HG03442 (cell line): ENCODE data around the gene CAPN10.

Experiments
- ATAC-seq: cut with Tn5 transposase; IDR thresholded peaks from one replicate; pipeline ENCODE4 v1.9.1; 2021; ENCODE audit warnings: mild to moderate bottlenecking, moderate library complexity; ENCODE audit not compliant: unreplicated experiment

The CAPN10 gene

GRCh38 chr2:240620859-240621258 is 34.3 kb downstream of the CAPN10 start:
- ATAC-seq, result no peak

DNA sequence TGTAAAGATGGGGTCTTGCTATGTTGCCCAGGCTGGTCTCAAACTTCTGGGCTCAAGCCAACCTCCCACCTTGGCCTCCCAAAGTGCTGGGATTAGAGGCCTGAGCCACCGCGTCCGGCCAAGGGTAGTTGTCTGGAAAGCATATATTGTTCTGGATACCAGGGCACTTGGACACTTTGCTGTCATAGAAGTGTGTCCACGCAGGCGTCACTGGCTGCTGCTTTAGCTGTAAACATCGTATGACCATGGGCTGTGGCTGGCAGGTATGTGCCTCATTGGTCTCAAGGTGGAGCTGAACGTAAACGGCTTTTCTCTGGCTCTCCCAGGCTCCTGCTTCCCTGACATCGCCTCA is 35.5 kb downstream of the CAPN10 start:
- ATAC-seq, result no peak

GRCh38 chr2:240622531-240623235 is 36.1 kb downstream of the CAPN10 start:
- ATAC-seq, result no peak

DNA sequence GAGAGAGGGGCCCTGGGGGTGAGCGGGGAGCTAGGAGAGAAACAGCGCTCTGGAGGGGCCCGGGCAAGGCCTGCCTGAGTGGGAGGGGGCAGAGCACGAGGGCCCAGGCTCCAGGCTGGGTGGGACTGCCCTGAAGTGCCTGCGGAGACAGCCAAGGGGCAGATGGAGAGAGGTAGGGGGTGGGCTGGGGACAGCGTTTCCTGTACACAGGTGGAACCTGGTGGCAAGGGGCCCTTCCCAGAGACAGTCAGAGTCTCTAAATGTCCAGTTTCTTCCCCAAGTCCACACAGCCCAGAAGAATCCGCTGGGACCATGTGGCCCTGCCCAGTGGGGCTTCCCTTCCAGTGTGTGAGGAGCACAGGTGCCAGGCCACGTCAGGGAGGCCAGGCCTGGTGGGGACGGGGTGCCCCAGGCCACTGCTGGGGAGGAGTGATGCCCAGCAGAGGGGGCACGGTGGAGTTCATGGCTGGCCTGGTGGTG is 37.0 kb downstream of the CAPN10 start:
- ATAC-seq, result no peak

DNA sequence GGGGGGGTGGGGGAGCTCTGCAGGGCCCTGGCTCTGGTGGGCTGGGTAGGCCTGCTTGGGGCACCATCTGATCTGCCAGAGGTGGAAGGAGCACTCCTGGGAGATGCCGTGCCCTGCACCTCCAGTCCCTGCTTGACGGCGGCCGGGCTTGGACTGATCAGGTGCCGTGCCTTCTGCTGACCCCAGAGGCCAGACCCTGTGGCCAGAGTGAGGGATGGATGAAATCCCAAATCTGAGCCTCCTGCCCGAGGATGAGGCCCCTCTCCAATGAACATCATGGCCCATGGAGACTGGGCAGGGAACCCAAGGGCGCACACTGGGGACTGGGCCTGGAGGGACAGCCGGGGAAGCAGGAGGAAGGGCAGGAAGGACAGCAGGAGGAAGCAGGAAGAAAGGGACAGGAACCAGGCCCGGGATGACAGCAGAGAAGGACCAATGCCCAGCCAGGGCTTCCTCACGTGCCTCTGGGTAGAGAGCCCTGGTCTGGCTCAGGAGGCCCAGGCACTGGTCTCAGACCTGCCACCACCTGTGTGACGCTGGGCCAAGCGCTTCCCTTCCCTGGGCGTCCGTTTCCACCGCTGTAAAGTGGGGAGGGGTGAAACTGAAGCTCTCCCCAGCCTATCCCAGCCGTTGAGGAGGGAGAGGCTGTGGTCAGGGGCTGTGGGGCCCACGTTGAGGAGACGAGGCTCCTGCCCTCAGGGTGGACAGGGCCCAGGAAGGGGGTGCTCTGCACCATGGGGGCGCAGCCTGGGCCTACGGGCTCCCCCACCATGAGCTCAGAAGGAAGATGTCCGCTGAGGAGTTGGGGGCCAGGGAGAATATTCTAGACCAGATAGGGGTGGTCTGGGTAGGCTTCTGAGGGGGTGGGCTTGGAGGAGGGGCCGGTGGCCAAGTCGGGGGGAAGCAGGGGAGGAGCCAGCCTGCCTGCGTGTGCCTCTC is 37.7 kb downstream of the CAPN10 start:
- ATAC-seq, result no peak

DNA sequence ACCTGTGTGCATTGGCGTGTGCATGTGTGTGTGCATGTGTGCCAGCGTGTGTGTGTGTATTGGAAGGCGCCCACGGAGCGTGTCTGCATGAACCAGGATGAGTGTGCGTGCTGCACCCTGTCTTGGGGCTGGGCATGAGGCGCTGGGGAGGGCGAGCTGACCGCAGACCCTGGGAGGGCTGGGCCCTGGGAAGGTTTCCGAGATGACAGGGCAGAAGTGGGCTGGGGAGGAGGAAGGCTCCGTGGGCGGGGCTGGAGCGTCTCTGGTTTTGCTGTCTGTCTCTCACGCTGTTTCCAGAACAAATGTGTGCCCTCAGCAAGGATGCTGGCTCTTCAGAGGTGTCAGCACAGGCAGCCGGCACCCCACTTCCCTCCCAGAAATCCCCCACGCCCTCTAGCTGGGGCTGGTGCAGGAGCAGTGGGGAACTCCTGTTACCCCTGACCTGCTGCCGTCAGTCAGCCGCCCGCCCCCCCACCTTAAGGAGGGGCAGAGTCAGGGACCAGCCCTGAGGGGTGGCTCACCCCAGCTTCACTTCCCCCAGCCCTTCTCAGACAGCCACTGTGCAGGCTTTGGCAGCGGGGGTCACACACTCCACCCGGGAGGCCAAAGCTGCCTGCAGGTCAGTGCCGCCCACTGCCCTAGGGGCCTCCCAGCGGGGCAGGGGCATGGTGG is 38.6 kb downstream of the CAPN10 start, which contains the start of gene GPR35:
Gene GPR35 (plus strand): TSS at position 531 of the 672 bp plus-strand sequence. CDS start 4,473 bp downstream, outside the sequence.
- no peak for ATAC-seq

DNA sequence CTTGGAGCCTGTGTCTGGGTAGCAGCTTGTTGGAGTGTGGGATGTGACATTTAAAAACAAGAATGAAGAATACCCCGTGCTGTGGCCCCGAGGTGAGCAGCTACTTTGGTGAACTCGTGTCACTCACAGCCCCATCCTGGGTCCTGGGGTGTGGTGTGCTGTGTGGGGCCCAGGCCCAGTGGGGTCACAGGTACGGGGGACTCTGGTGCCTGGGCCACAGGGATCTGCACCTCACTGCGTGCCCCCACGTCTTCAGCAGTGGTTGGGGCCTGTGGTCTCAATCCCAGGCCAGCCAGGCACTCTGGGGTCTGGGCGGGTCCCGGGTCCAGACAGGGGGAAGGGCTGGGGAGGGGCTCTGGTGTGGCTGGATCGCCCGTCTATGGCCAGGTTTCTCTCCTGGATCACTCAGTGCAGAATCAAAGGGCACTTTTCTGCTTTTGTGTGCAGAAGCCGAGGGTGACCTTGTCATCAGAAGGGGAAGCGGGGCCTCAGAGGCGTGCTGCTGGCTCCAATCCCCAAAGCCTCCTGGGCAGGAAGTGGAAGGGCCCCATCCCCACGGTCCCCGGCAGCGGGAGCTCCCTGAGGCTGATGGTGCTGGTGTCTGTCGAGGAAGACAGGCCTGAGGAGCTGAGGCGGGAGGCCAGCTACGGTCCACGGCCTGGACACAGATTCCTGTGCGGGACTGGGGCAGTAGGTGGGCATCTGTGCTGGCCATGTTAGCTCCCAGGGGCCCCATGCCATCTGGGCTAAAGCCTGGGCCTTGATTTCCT is 40.2 kb downstream of the CAPN10 start:
- ATAC-seq, result no peak

DNA sequence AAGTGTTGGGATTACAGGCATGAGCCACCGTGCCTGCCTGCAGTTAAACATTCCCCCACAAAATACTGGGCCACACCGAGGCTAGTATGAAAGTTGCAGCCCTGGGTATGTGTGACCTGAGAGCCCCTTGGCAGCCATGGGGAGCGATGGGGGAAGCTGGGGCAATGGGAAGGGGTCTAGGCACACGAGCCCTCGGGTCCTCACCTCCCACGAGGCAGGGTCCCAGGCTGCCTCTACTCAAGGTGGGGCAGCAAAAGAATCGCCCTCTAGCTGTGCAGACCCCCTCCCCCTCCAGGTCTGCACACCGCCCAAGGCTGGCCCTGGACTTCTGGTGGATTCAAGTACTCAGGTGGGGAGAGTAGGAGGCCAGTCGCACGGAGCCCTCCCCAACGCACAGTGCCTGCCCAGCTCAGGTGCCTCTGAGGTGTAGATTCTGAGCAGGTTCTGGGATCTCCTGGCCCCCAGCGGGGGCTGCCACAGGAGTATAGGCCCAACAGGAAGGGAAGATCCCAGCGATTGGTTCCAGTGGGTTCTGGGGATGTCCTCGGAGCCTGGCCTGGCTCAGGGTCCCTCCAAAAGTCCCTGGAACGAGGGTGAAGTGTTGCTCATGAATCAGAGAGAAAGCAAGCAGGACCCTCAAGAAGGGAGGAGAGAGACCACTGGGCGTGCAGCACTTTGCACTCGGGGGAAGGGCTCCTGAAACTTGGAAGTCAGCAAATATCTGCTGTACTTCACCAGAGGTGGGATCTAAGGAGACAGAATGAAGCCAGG is 41.4 kb downstream of the CAPN10 start:
- no peak for ATAC-seq

GRCh38 chr2:240628507-240628807 is 41.9 kb downstream of the CAPN10 start:
- no peak for ATAC-seq

DNA sequence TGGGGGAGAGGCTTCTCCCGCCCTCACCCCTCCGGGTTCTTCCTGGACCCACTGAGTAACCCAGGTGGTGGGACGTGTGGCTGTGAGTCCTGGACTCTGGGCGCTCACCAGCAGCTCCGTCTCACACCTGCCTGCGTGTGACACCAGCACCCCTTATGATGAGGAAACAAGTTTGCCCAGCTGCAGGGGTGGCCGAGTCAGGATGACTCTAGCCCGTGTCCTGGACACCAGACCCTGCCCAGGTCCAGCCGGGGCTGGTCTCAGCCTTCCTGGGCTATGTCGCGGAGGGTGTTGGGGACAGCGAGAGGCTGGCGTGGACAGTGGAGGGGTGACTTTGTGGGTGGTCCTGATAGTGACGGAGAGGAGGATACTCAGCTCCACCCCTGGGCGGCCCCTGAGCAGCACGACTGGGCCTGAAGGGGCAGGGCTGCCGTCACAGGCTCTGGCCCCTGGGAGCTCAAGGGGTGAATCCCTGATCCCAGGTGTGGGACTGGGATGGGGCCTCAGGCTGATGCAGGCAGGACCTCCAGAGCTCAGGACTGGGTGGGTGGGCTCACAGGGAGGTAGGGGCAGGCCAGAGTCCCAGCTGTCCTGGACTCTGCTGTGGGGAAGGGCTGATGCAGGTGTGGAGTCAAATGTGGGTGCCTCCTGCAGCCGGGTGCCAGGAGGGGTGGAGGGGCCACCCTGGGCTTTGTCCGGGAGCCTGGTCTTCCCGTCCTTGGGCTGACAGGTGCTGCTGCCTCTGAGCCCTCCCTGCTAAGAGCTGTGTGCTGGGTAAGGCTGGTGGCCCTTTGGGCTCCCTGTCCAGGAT is 42.5 kb downstream of the CAPN10 start:
- no peak for ATAC-seq

- no peak for ATAC-seq
Observed at GRCh38 chr2:240629619-240629967, 43.1 kb downstream of the CAPN10 start.

GRCh38 chr2:240629968-240630770 is 43.6 kb downstream of the CAPN10 start:
- ATAC-seq, result no peak

GRCh38 chr2:240630771-240631547 is 44.4 kb downstream of the CAPN10 start:
- no peak for ATAC-seq

DNA sequence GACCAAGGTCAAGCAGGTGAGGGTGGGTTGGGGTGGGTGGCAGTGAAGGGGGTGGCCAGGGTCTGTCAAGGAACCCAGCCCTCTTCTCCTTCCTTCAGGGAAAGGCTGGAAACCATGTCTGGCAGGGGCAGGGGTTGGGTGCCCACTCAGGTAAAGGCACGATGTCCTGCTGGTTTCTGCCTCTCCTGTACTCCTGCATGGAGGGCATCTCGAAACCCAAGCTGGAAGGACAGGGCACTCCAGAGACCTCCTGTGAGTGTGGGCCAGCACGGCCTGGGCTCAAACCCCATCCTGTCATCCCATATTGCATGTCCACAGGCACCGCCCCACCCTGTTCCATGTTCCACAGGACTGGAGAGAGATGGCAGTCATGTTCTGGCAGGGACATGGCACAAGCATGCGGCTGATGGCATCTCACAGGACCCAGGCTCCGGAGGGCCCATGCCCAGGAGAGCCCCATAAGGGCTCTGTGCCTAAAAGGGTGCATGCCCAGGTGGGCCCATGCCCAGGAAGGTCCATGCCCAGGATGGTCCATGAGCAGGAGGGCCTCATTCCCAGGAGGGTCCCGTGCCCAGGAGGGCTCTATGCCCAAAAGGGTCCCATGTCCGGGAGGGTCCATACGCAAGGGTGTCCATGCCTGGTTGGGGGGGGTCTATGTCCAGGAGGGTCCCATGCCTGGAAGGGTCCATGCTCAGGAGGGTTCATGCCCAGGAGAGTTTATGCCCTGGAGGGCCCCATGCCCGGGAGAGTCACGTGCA is 45.2 kb downstream of the CAPN10 start:
- no peak for ATAC-seq

DNA sequence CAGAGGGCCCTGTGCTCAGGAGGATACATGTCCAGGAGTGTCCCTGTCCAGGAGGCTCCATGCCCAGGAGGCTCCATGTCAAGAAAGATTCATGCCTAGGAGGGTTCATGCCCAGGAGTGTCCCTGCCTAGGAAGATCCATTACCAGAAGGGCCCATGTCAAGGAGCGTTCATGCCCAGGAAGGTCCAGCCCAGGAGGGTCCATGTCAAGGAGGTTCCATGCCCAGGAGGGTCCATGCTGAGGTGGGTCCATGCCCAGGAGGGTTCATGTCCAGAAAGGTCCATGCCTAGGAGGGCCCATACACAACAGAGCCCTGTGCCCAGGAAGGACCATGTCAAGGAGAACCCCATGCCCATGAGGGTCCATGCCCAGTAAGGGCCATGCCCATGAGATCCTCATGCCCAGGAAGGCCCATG is 45.8 kb downstream of the CAPN10 start:
- no peak for ATAC-seq

GRCh38 chr2:240635121-240635997 is 48.8 kb downstream of the CAPN10 start:
- no peak for ATAC-seq
